Activated naive CD4-positive, alpha-beta T cell treated with anti-CD3 and anti-CD28 coated beads, Interleukin-2, amount 10 ng/mL, durations not matched to agents 7 days and 5 days (primary cell): ENCODE measurements around the gene RAB3IP.
"Not testable (repeated sequence)": the region's sequence is repeated elsewhere in the genome, so short reads cannot be mapped to it uniquely, and the experiment has no call there.

Source experiments
- CTCF ChIA-PET: fragments of 350-600 bp; sonication (Branson Sonifier 250); formaldehyde crosslinking; loops from one replicate; lab custom pipeline; 2021; ENCODE audit warnings: antibody characterized with exemption; lab: Charles Lee
- DNase-seq: peaks from one replicate; pipeline ENCODE4 v3.0.0-alpha.2; 2020
- H3K27ac Mint-ChIP-seq: one replicate; pipeline ENCODE4 v1.8.0; 2021; ENCODE audit warnings: mild to moderate bottlenecking, moderate library complexity, mixed read lengths
- H3K27me3 Mint-ChIP-seq: one replicate; pipeline ENCODE4 v1.8.0; 2021; ENCODE audit warnings: mild to moderate bottlenecking, mixed read lengths
- H3K36me3 Mint-ChIP-seq: one replicate; pipeline ENCODE4 v1.8.0; 2021; ENCODE audit warnings: mixed read lengths
- H3K4me1 Mint-ChIP-seq: one replicate; pipeline ENCODE4 v1.8.0; 2021; ENCODE audit warnings: mixed read lengths
- H3K4me3 Mint-ChIP-seq: one replicate; pipeline ENCODE4 v1.8.0; 2021; ENCODE audit warnings: mild to moderate bottlenecking, moderate library complexity, mixed read lengths
- H3K9me3 Mint-ChIP-seq: one replicate; pipeline ENCODE4 v1.8.0; 2021; ENCODE audit warnings: mixed read lengths

RAB3IP gene

DNA sequence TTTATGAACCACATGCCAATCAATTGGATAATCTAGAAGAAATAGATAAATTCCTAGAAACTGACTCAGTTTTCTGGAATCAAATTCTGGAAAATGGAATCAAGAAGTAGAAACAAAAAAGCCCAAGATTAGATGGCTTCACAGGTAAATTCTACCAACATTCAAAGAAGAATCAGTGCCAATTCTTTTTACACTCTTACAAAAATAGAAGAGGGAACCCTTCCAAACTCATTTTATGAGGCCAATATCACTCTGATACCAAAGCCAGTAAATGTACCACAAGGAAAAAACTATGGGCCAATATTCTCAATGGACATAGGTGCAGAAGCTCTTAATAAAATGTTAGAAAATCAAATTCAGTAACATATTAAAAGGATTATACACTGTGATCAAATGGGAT is 50.7 kb downstream of the RAB3IP start:
- CTCF ChIA-PET, result no interaction called here
- H3K36me3 Mint-ChIP-seq, result peaks cover 23% of the 10 kb centered on the region
- H3K9me3 Mint-ChIP-seq, result peaks cover 15% of the 10 kb centered on the region
- H3K27ac Mint-ChIP-seq, result no peak overlapping the region
- H3K4me3 Mint-ChIP-seq, result no peak overlapping the region
- no peaks in the 10 kb centered on the region for H3K4me1 Mint-ChIP-seq
- DNase-seq, result no peak
- H3K27me3 Mint-ChIP-seq, result no peaks in the 10 kb centered on the region

- Mint-ChIP-seq H3K36me3 (peaks cover 29% of the 10 kb centered on the region), H3K4me3 (no peak overlapping the region), H3K9me3 (peaks cover 15% of the 10 kb centered on the region), H3K27ac (no peak overlapping the region), H3K27me3 (no peaks in the 10 kb centered on the region), H3K4me1 (no peaks in the 10 kb centered on the region)
- no peak for DNase-seq
- CTCF ChIA-PET, result no interaction called here
Observed at GRCh38 chr12:69792533-69792932, 53.9 kb downstream of the RAB3IP start.

DNA sequence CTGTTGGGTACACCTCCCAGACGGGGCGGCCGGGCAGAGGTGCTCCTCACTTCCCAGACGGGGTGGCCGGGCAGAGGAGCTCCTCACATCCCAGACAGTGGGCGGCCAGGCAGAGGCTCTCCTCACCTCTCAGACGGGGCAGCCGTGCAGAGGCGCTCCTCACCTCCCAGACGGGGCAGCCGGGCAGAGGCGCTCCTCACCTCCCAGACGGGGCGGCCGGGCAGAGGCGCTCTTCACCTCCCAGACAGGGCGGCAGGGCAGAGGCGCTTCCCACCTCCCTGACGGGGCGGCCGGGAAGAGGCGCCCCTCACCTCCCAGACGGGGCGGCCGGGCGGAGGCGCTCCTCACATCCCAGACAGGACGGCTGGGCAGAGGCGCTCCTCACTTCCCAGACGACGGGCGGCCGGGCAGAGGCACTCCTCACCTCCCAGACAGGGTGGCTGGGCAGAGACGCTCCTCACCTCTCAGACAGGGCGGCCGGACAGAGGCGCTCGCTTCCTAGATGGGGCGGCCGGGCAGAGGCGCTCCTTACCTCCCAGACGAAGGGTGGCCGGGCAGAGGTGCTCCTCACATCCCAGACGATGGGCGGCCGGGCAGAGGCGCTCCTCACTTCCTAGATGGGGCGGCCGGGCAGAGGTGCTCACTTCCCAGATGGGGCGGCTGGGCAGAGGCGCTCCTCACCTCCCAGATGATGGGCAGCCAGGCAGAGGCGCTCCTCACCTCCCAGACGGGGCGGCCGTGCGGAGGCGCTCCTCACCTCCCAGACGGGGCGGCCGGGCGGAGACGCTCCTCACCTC is 68.6 kb downstream of the RAB3IP start:
- H3K4me1 Mint-ChIP-seq, DNase-seq, CTCF ChIA-PET, H3K27me3 Mint-ChIP-seq, H3K4me3 Mint-ChIP-seq, H3K27ac Mint-ChIP-seq: not testable (repeated sequence)
- Mint-ChIP-seq H3K36me3 (peaks cover 40% of the 10 kb centered on the region), H3K9me3 (peaks cover 20% of the 10 kb centered on the region)

DNA sequence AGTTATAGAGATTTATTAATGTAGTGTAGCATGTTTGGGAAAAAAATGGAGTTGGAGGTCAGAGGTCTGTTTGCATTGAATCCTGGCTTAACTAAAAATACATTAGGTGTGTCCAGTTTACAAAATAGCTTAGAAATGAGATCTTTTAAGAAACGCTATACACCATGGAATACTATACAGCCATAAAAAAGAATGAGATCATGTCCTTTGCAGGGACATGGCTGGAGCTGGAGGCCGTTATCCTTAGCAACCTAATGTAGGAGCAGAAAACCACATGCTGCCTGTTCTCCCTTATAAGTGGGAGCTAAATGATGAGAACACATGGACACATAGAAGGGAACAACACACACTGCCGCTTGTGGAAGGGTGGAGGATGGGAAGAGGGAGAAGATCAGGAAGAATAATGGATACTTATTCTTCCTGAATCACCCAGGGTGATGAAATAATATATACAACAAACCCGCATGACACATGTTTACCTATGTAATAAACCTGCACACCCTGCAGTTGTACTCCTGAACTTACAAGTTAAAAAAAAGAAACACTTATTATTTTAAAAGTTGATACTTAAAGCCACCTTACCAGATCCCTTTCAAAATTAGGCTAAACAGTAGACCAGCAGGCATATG is 72.3 kb downstream of the RAB3IP start:
- H3K27me3 Mint-ChIP-seq, result no peaks in the 10 kb centered on the region
- H3K9me3 Mint-ChIP-seq, result peaks cover 18% of the 10 kb centered on the region
- H3K4me1 Mint-ChIP-seq, result no peaks in the 10 kb centered on the region
- no peak overlapping the region for H3K27ac Mint-ChIP-seq
- H3K4me3 Mint-ChIP-seq, result no peak overlapping the region
- CTCF ChIA-PET, result no interaction called here
- peaks cover 32% of the 10 kb centered on the region for H3K36me3 Mint-ChIP-seq
- DNase-seq, result no peak

GRCh38 chr12:69816082-69816481 is 77.4 kb downstream of the RAB3IP start:
- H3K36me3 Mint-ChIP-seq, result peaks cover 3% of the 10 kb centered on the region
- CTCF ChIA-PET, result no interaction called here
- no peaks in the 10 kb centered on the region for H3K4me1 Mint-ChIP-seq
- no peak overlapping the region for H3K4me3 Mint-ChIP-seq
- no peak overlapping the region for H3K27ac Mint-ChIP-seq
- no peaks in the 10 kb centered on the region for H3K27me3 Mint-ChIP-seq
- H3K9me3 Mint-ChIP-seq, result no peaks in the 10 kb centered on the region
- DNase-seq, result no peak

GRCh38 chr12:69821032-69821455 is 82.4 kb downstream of the RAB3IP start:
- no peaks in the 10 kb centered on the region for H3K4me1 Mint-ChIP-seq
- no peaks in the 10 kb centered on the region for H3K9me3 Mint-ChIP-seq
- H3K36me3 Mint-ChIP-seq, result peaks cover 3% of the 10 kb centered on the region
- CTCF ChIA-PET, result no interaction called here
- no peak overlapping the region for H3K4me3 Mint-ChIP-seq
- DNase-seq, result no peak
- no peaks in the 10 kb centered on the region for H3K27me3 Mint-ChIP-seq
- no peak overlapping the region for H3K27ac Mint-ChIP-seq

DNA sequence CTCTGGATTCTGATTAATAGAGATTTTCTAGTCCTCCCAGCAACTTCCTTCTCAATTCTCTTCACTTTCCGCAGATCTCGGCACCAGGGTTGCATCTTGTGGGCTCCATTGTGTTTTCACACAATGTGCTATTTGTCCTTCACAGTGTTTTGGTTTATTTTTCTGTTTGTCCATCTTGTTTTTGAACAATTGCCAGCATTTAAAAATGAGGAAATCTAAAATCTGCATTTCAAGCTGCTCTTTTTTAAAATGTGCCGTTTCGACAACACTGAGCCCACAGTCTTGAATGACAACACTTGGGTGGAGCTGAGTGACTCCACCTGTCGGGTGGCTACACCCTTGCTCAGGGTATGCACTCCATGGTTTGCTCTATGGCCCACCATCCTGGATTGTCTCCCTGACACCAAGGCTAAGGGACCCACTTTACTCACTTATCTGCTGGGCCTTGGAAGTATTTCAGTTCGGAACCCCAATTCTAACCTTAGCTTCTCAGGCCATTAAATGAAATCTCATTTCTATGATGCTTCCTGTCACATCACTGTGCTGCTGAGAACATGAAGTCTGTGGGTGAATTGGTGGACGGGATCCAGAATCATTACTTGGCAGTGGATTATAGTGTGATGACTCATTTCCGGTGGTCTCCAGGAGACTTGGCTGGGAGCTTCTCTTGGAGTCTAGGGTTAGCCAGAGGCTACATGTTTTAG is 82.9 kb downstream of the RAB3IP start:
- CTCF ChIA-PET, result no interaction called here
- Mint-ChIP-seq H3K9me3 (no peaks in the 10 kb centered on the region), H3K27ac (no peak overlapping the region), H3K36me3 (peaks cover under 1% of the 10 kb centered on the region), H3K4me1 (no peaks in the 10 kb centered on the region), H3K27me3 (no peaks in the 10 kb centered on the region), H3K4me3 (no peak overlapping the region)
- no peak for DNase-seq

GRCh38 chr12:69822201-69822860 is 83.7 kb downstream of the RAB3IP start:
- Mint-ChIP-seq H3K27me3 (no peaks in the 10 kb centered on the region), H3K36me3 (no peaks in the 10 kb centered on the region), H3K27ac (no peak overlapping the region), H3K9me3 (no peaks in the 10 kb centered on the region), H3K4me3 (no peak overlapping the region), H3K4me1 (no peaks in the 10 kb centered on the region)
- DNase-seq, result no peak
- CTCF ChIA-PET, result no interaction called here

GRCh38 chr12:69824028-69824427 is 85.4 kb downstream of the RAB3IP start:
- CTCF ChIA-PET, result no interaction called here
- no peak for DNase-seq
- Mint-ChIP-seq H3K27me3 (no peaks in the 10 kb centered on the region), H3K36me3 (no peaks in the 10 kb centered on the region), H3K9me3 (no peaks in the 10 kb centered on the region), H3K4me1 (no peaks in the 10 kb centered on the region), H3K4me3 (no peak overlapping the region), H3K27ac (no peak overlapping the region)

DNA sequence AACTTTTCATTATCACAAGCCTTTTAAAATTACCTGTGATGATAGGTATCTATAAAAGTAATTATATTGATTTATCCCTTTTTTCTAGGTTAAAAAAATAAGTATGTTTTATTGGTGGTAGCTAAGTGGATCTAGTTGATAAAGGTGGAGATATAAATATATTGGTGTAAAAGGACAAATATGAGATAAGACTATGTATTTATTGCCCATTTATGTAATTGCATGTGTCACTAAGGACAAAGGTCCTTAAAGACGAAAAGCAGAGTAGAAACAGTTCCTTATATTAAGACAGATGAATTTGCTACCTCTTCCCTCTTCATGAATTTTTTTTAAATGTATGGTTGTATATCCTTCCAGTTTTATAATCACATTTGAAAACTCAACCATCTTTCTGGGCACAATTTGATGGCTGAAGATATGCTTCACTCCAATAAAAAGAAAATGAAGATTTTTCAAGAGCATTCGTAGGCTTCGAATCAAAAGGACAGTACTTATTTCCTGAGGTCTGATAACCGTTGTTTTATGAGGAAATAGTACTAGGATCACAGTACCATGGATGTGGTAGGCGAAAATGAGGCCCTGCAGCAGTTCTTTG is 86.4 kb downstream of the RAB3IP start, which contains the start of gene MYRFL:
TSS of gene MYRFL (plus strand) at position 262 of the 595 bp plus-strand sequence. CDS start at position 553, 291 bp downstream.
- no peaks in the 10 kb centered on the region for H3K9me3 Mint-ChIP-seq
- H3K4me1 Mint-ChIP-seq, result no peaks in the 10 kb centered on the region
- no peak within 1 kb of the TSS for H3K4me3 Mint-ChIP-seq
- H3K27ac Mint-ChIP-seq, result no peak within 1 kb of the TSS
- no peaks in the 10 kb centered on the region for H3K36me3 Mint-ChIP-seq
- CTCF ChIA-PET, result no interaction called here
- no peaks in the 10 kb centered on the region for H3K27me3 Mint-ChIP-seq
- no peak for DNase-seq

GRCh38 chr12:69828897-69829296 is 90.2 kb downstream of the RAB3IP start:
- no peak for DNase-seq
- Mint-ChIP-seq H3K36me3 (no peaks in the 10 kb centered on the region), H3K4me1 (no peaks in the 10 kb centered on the region), H3K27ac (no peak overlapping the region), H3K4me3 (no peak overlapping the region), H3K9me3 (no peaks in the 10 kb centered on the region), H3K27me3 (peaks cover 3% of the 10 kb centered on the region)
- CTCF ChIA-PET, result no interaction called here

DNA sequence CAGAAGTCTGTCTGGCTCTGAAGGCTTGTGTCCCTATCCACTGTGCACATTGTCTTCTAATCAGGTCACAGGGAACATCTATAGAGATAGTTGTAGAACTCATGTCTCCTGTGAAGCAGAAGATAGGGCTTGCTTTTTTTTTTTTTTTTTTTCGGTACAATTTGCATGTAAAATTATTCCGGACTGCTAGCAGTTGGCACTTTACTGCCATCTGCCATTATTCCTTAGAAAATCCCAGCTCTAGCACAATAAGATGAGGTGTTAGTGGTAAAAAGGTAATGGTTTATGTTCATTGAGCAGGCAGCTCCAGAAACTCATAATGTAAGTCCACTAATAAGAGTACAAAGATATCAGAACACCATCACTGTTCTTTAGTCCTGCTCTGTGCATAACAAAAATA is 95.0 kb downstream of the RAB3IP start:
- no peaks in the 10 kb centered on the region for H3K9me3 Mint-ChIP-seq
- no peaks in the 10 kb centered on the region for H3K4me1 Mint-ChIP-seq
- CTCF ChIA-PET, result no interaction called here

DNA sequence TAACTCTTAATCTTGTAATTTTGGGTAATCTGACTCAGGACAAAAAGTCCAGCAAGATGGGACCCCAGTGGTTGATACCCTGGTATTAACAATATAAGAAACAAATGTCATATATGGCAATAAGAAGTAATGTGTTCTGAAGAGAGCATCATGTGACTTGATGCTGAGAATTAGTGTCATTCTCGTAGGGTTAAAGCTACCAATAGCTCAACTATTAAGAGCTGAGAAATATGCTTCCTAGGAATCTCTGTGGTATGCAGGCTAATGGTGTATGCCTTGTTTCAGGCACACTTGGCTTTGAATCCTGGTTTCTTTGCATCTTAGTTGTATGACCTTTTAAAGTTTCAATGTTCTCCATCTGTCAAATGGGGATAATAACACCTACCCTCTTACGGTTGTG is 95.5 kb downstream of the RAB3IP start:
- Mint-ChIP-seq H3K27ac (no peak overlapping the region), H3K4me1 (no peaks in the 10 kb centered on the region), H3K9me3 (no peaks in the 10 kb centered on the region), H3K4me3 (no peak overlapping the region), H3K27me3 (peaks cover 14% of the 10 kb centered on the region), H3K36me3 (no peaks in the 10 kb centered on the region)
- DNase-seq, result no peak
- CTCF ChIA-PET, result no interaction called here

More for the DNA sequence above, 95.0 kb downstream of the RAB3IP start:
- no peak for DNase-seq
- Mint-ChIP-seq H3K27me3 (peaks cover 14% of the 10 kb centered on the region), H3K36me3 (no peaks in the 10 kb centered on the region), H3K4me3 (no peak overlapping the region), H3K27ac (no peak overlapping the region)

GRCh38 chr12:69834576-69834975 is 95.9 kb downstream of the RAB3IP start:
- CTCF ChIA-PET, result no interaction called here
- DNase-seq, result no peak
- H3K4me1 Mint-ChIP-seq, result no peaks in the 10 kb centered on the region
- no peaks in the 10 kb centered on the region for H3K9me3 Mint-ChIP-seq
- H3K27me3 Mint-ChIP-seq, result peaks cover 14% of the 10 kb centered on the region
- no peaks in the 10 kb centered on the region for H3K36me3 Mint-ChIP-seq
- no peak overlapping the region for H3K4me3 Mint-ChIP-seq
- H3K27ac Mint-ChIP-seq, result no peak overlapping the region
